Activated naive CD4-positive, alpha-beta T cell treated with anti-CD3 and anti-CD28 coated beads, Interleukin-2, amount 50 U/mL, for 24 hours (primary cell): Measurements from ENCODE around the gene ARID3C.
"Not testable (repeated sequence)": the region's sequence is repeated elsewhere in the genome, so short reads cannot be mapped to it uniquely, and the experiment has no call there.

Source experiments
- H3K27ac Mint-ChIP-seq: one replicate; pipeline ENCODE4 v1.8.0; 2021; ENCODE audit warnings: mild to moderate bottlenecking, mixed read lengths
- H3K27me3 Mint-ChIP-seq: one replicate; pipeline ENCODE4 v1.8.0; 2021; ENCODE audit warnings: mixed read lengths
- H3K36me3 Mint-ChIP-seq: one replicate; pipeline ENCODE4 v1.8.0; 2021; ENCODE audit warnings: mixed read lengths
- H3K4me1 Mint-ChIP-seq: one replicate; pipeline ENCODE4 v1.8.0; 2021; ENCODE audit warnings: mixed read lengths
- H3K4me3 Mint-ChIP-seq: one replicate; pipeline ENCODE4 v1.8.0; 2021; ENCODE audit warnings: mild to moderate bottlenecking, mixed read lengths
- H3K9me3 Mint-ChIP-seq: one replicate; pipeline ENCODE4 v1.8.0; 2021; ENCODE audit warnings: mixed read lengths

The ARID3C gene

DNA sequence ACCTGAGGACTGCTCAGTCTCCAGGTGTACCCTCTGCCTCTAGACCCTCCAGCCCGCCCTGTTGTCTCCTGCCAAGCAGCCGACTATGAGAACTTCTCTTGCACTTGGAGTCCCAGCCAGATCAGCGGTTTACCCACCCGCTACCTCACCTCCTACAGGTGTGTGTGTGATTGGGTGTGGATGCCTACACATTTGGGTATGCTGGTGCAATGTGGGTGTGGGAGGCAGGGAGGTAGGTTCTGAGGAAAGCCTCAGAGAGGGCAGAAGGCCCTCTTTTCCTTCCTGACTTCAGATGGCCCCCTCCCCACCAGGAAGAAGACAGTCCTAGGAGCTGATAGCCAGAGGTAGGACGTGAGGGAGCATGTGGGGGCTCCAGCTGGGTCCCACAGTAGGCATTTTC is 28.1 kb upstream of the ARID3C start:
- Mint-ChIP-seq H3K4me3 (no peak overlapping the region), H3K27me3 (no peaks in the 10 kb centered on the region), H3K9me3 (no peaks in the 10 kb centered on the region), H3K4me1 (peaks cover 41% of the 10 kb centered on the region), H3K36me3 (peaks cover 5% of the 10 kb centered on the region), H3K27ac (no peak overlapping the region)

DNA sequence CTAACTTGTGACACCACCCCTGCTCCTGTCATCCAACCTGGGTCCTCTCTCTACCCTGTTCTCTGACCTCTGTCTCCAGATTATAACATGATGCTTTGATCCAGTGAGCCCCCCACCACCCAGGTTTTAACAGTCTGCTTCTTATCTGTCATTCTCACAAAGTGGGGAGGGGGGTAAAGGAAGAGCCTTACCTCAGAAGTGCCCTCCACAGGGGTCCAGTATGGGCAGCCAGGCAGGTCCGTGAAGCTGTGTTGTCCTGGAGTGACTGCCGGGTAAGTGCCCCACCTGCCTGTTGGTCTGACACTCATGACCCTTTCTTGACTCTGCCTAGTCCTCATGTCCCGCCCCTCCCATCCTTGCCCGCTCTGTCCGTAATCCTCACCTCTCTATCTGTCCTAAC is 26.5 kb upstream of the ARID3C start:
- Mint-ChIP-seq H3K4me1 (peaks cover 28% of the 10 kb centered on the region), H3K4me3 (no peak overlapping the region), H3K36me3 (peaks cover 3% of the 10 kb centered on the region), H3K27me3 (no peaks in the 10 kb centered on the region), H3K9me3 (no peaks in the 10 kb centered on the region), H3K27ac (no peak overlapping the region)

DNA sequence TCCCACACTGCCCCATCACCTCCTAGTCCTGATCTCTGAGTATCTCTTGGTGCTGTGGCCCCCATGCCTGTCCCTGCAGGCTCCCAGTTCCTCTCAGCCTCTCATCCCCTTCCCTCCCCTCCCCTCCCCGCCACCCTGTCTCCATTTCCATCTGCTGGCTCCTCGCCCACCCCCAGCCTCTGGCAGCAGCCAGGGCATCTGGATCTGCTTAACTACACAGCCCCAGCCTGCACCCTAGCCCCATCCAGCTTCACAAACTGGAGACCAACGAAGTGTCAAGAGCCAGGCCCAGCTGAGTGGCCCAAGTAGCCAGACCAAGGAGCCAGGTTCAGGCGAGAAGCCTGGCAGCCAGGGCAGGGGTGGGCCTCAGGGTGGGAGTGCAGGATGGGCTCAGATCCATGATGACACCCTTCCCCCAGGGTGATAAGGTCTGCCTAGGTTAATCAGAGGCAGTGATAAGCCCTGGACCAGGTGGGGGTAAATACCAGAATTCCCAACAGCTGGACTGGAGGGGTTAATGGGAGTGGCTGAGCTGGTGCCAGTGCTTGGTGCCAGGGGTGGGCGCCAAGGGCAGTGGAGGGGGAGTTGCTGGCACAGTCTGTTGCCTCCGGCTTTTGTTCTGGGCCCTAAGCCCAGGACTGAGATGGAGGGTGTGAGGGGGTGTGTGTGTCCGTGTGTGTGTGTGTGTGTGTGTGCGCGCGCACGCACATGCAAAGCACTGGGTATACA is 25.6 kb upstream of the ARID3C start:
- no peak overlapping the region for H3K4me3 Mint-ChIP-seq
- peaks cover 3% of the 10 kb centered on the region for H3K36me3 Mint-ChIP-seq
- H3K27ac Mint-ChIP-seq: peak overlapping the region; percentile 90
- H3K27me3 Mint-ChIP-seq: no peaks in the 10 kb centered on the region
- peaks cover 29% of the 10 kb centered on the region for H3K4me1 Mint-ChIP-seq
- H3K9me3 Mint-ChIP-seq: no peaks in the 10 kb centered on the region

DNA sequence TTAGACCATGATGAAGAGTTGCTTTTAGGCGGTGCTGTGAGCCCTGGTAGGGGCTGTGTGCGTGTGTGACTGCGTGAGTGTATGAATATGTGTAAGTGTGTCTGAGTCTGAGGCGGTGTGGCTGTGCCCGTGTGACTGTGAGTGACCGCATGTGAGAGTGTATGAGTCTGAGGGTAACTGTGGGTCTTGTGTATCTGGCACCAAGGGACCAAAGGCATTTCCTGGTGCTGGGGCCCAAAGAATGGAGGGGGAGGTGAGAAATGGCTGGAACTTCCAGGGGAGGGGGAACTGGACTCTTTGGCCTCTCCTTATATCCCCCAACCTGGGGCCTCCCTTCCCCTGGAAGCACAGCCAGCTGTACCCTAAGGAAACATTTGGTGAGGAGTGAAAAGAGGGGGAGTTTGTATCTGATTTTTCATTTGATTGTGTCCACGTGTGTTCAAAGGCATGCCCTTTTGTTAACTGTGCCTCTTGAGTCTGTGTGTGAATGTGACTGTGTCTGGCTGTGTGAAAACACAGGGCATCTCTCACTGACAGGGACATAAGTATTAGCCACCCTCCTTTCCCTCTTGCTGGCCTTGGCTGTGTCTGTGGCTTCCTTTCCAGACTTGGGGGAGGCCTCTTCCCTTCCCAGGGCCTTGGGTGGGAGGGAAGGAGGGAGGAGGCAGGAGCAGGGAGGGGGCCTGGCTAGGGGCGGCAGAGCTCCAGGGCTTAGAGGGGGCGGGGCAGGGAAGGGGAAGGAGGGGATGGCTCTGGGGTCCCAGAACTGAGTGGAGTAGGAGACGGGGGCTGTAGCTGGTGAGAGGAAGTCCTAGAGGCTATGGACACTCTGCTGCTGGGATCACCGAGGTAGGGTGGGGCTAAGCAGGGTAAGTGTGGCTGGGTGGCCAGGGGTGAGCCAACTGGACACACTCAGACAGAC is 24.5 kb upstream of the ARID3C start:
- peaks cover 37% of the 10 kb centered on the region for H3K4me1 Mint-ChIP-seq
- peak overlapping the region; percentile 90 for H3K27ac Mint-ChIP-seq
- no peaks in the 10 kb centered on the region for H3K27me3 Mint-ChIP-seq
- peaks cover 5% of the 10 kb centered on the region for H3K36me3 Mint-ChIP-seq
- no peaks in the 10 kb centered on the region for H3K9me3 Mint-ChIP-seq
- no peak overlapping the region for H3K4me3 Mint-ChIP-seq

DNA sequence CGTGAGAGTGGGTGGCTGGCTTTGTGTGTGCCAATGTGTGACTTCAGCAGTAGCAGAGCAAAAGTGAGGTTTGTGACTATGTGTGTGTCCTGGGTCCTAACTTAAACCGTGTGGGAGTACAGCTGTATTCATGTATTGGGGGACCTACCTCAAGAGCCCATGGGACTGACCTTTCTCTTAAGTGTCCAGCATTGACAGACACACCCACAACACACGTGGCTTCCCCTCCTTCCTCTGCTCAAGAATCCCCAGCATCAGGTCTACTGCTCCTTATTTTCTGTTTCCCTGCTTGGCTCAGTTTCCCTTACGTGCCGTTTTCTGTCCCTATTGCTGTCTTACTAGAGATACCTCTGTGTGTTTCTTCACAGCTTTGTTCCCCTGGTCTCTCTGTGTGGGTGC is 23.7 kb upstream of the ARID3C start:
- Mint-ChIP-seq H3K9me3 (no peaks in the 10 kb centered on the region), H3K36me3 (peaks cover 9% of the 10 kb centered on the region), H3K27me3 (no peaks in the 10 kb centered on the region), H3K4me3 (no peak overlapping the region), H3K4me1 (peaks cover 45% of the 10 kb centered on the region), H3K27ac (peak overlapping the region; percentile 78)

DNA sequence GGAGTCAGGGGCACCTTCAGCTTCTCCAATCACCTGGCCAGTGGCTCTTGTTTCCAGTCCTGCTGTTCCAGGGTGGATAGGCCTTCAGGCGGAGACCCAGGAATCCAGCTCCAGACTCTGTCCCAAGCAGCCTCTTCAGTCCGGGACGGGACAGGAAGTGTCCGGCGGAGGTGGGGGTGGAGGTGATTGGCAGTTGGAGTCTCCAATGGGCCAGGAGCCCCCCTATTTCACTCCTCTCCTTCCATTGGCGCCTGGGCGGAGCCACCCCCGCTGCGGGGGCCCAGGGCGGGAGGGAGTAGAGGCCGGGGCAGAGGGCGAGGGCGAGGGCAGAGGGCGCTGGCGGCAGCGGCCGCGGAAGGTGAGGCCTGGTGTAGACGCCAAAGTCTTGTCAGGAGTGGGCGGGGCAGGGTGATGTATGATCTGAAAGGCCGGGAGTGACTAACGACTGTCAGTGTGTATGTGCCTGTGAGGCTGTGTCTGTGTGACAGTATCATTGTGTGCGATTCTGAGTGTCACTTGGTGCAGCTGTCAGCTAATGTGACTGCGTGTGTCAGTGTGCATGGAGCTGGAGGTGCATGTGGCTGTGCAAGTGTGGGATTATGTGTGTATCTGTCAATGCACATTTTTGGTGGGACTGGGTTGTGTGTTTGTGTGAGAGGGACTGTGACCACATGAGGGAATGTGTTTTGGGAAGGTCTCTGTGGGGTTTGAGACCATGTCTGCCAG is 23.2 kb upstream of the ARID3C start, which contains the start of gene IL11RA:
Gene IL11RA, plus strand, starts transcription at position 310 of the 726 bp plus-strand sequence. CDS start 3,033 bp downstream, outside the sequence.
- H3K9me3 Mint-ChIP-seq: no peaks in the 10 kb centered on the region
- peaks cover 9% of the 10 kb centered on the region for H3K36me3 Mint-ChIP-seq
- peak within 1 kb of the TSS; percentile 78 for H3K27ac Mint-ChIP-seq
- no peak within 1 kb of the TSS for H3K4me3 Mint-ChIP-seq
- peaks cover 50% of the 10 kb centered on the region for H3K4me1 Mint-ChIP-seq
- no peaks in the 10 kb centered on the region for H3K27me3 Mint-ChIP-seq

DNA sequence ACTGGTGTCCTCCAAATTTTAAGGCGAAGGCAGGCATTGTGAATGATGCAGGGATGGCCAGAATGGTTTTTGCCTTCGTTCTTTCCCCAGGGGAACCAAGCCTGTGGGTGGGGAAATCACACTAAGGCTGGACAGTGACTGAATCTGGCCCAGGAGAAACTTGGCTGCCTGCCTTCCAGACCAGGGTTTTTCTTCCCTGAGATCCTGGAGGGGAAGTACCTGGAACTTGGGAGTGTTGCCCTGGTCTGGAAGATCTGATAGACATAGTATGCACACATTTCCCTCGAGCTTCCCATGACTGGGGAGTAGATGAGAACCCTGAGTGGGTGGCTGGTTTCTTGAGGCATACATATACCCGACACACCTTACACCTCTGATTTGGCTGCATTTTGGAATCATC is 22.5 kb upstream of the ARID3C start:
- H3K4me3 Mint-ChIP-seq: no peak overlapping the region
- no peaks in the 10 kb centered on the region for H3K9me3 Mint-ChIP-seq
- H3K36me3 Mint-ChIP-seq: peaks cover 9% of the 10 kb centered on the region
- H3K4me1 Mint-ChIP-seq: peaks cover 53% of the 10 kb centered on the region
- no peaks in the 10 kb centered on the region for H3K27me3 Mint-ChIP-seq
- no peak overlapping the region for H3K27ac Mint-ChIP-seq

DNA sequence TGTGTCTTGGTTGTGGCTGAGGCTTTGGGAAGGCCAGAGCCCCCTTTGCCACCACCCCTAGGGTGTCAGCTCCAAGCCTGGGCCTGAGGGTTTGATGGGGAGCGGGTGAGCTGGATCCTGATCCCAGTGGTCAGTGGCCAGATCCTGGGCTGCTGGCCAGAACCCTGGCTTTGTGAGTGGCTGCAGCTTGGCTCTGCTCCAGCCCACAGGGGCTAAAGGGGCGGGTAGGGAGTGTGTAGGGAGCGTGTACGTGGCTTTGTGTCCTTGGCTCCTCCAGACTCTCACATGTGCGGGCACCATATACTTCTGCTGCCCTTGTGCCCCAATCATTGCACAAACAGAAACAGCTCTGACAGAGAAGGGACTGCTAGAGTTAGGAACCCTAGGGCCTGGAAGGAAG is 21.9 kb upstream of the ARID3C start:
- H3K27me3 Mint-ChIP-seq: no peaks in the 10 kb centered on the region
- H3K27ac Mint-ChIP-seq: no peak overlapping the region
- no peak overlapping the region for H3K4me3 Mint-ChIP-seq
- no peaks in the 10 kb centered on the region for H3K9me3 Mint-ChIP-seq
- H3K36me3 Mint-ChIP-seq: peaks cover 9% of the 10 kb centered on the region
- H3K4me1 Mint-ChIP-seq: peaks cover 58% of the 10 kb centered on the region

DNA sequence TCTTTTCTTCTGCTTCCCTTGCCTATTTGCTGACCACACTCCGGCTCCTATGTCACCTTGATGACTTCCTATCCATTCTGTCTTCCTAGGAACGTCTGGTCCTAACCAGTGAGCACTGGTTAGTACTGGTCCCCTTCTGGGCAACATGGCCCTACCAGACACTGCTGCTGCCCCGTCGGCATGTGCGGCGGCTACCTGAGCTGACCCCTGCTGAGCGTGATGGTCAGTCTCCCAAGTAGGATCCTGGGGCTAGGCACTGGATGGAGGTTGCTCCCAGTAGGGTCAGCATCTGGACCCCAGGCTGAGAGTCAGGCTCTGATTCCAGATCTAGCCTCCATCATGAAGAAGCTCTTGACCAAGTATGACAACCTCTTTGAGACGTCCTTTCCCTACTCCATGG is 19.8 kb upstream of the ARID3C start:
- Mint-ChIP-seq H3K4me1 (peaks cover 46% of the 10 kb centered on the region), H3K27me3 (no peaks in the 10 kb centered on the region), H3K9me3 (no peaks in the 10 kb centered on the region), H3K4me3 (peak overlapping the region; percentile 93), H3K27ac (peak overlapping the region; percentile 61), H3K36me3 (peaks cover 9% of the 10 kb centered on the region)

DNA sequence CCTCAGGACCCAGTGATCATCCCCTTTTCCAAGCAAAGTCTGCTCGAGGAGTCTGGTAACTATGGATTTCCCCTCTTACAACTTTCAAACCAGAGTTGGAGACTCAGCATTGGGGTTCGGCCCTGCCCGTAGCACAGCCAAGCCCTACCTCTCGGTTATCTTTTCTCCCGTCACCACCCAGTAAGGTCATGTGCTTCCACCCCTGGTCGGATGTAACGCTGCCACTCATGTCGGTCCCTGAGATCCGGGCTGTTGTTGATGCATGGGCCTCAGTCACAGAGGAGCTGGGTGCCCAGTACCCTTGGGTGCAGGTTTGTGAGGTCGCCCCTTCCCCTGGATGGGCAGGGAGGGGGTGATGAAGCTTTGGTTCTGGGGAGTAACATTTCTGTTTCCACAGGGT is 18.8 kb upstream of the ARID3C start:
- H3K27me3 Mint-ChIP-seq: no peaks in the 10 kb centered on the region
- peak overlapping the region; percentile 73 for H3K27ac Mint-ChIP-seq
- peak overlapping the region; percentile 93 for H3K4me3 Mint-ChIP-seq
- H3K4me1 Mint-ChIP-seq: peaks cover 37% of the 10 kb centered on the region
- peaks cover 6% of the 10 kb centered on the region for H3K36me3 Mint-ChIP-seq
- H3K9me3 Mint-ChIP-seq: no peaks in the 10 kb centered on the region

DNA sequence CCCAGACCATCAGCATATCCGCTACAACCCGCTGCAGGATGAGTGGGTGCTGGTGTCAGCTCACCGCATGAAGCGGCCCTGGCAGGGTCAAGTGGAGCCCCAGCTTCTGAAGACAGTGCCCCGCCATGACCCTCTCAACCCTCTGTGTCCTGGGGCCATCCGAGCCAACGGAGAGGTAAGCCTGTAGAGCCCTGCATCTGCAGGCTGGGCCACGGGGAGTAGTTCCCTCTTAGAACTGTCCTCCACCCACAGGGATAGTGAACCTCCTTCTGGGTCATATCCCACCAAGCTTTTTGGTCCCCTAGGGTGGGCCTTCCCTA is 18.2 kb upstream of the ARID3C start:
- Mint-ChIP-seq H3K4me3 (peak overlapping the region; percentile 93), H3K27me3 (no peaks in the 10 kb centered on the region), H3K4me1 (peaks cover 31% of the 10 kb centered on the region), H3K36me3 (peaks cover 6% of the 10 kb centered on the region), H3K9me3 (no peaks in the 10 kb centered on the region), H3K27ac (peak overlapping the region; percentile 73)

DNA sequence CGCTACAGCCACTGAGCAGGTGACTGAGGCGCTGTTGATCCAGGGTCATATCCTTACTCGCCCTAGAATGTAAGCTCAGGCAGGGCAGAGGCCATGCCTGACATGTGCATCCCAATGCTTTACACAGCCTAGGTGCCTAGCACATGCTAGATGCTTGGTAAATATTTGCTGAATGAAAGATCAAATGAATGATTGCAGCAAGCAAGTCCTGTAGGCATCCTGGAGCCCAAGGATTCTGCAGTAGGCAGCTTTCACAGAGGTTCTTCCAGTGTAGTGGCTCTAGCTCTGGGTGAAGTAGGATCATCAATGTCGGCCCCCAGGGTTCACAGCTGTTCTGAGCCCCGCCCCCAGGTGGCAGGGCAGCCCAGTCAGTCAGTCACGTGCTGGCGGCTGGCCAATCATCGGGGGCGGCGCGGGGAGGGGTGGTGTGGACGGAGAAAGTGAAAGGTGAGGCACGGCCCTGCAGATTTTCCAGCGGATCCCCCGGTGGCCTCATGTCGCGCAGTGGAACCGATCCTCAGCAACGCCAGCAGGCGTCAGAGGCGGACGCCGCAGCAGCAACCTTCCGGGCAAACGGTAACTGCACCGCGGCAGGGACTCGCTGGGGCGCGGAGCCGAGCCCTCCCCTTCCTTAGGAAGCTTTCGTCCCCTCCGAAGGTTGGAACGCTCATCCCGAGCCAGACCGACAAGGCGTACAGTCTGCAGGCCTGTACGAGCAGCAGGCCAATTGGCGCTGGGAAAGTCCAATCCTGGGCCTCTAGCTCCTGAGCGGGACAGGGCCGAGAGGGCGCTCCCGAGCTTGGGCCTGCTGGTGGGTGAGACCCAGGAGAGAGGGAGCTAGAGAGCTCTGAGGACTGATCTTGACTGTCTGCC is 17.6 kb upstream of the ARID3C start, which contains the start of gene GALT:
Gene GALT, plus strand, starts transcription at position 465 of the 873 bp plus-strand sequence. Its CDS starts 30 bp downstream, at position 495.
- Mint-ChIP-seq H3K9me3 (no peaks in the 10 kb centered on the region), H3K27ac (peak within 1 kb of the TSS; percentile 90), H3K36me3 (peaks cover 6% of the 10 kb centered on the region), H3K4me3 (peak within 1 kb of the TSS; percentile 93), H3K4me1 (peaks cover 31% of the 10 kb centered on the region), H3K27me3 (no peaks in the 10 kb centered on the region)

DNA sequence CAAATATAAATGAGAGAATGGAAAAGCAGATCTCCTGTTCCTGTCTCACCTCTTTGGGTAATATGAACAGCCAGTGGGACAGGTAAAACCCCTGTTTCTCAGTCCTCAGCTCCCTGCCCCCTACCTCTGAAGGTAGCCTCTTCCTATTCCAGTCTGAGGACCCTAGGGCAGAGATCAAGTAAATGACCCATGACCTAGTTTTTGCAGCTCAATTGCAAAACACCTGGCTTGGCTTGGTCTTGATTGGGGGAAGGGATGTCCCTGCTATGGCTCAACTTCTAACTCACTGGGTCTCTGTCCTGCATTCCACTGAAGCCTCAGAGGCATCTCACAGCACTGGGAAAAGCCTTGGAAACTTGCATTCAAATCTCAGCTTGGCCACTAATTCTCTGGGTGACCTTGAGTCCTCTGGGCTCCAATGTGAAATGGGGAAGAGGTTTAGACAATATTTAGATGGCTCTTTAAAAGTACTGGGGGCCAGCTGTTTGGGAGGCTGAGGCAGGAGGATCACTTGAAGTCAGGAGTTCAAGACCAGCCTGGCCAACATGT is 16.0 kb upstream of the ARID3C start:
- H3K27ac Mint-ChIP-seq: no peak overlapping the region
- H3K27me3 Mint-ChIP-seq: no peaks in the 10 kb centered on the region
- no peak overlapping the region for H3K4me3 Mint-ChIP-seq
- H3K36me3 Mint-ChIP-seq: peaks cover 6% of the 10 kb centered on the region
- H3K9me3 Mint-ChIP-seq: no peaks in the 10 kb centered on the region
- peaks cover 33% of the 10 kb centered on the region for H3K4me1 Mint-ChIP-seq

DNA sequence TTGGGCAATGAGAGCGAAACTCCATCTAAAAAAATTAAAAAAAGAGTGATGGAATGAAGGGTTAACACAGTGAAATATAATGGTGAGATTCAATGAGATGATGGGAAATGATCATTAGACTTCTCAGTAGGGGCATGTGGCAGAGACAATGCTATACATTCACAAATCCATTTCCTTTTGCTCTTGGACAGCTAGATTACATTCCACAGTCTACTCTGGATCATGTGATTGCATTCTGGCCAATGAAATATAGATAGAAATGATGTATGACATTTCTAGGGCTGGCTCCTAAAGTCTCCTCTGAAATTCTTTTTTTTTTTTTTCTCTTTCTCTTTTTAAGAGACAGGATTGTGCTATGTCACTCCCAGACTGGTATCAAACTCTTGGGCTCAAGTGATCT is 13.8 kb upstream of the ARID3C start:
- H3K4me1 Mint-ChIP-seq: peaks cover 30% of the 10 kb centered on the region
- no peak overlapping the region for H3K27ac Mint-ChIP-seq
- no peaks in the 10 kb centered on the region for H3K27me3 Mint-ChIP-seq
- no peak overlapping the region for H3K4me3 Mint-ChIP-seq
- no peaks in the 10 kb centered on the region for H3K36me3 Mint-ChIP-seq
- no peaks in the 10 kb centered on the region for H3K9me3 Mint-ChIP-seq

DNA sequence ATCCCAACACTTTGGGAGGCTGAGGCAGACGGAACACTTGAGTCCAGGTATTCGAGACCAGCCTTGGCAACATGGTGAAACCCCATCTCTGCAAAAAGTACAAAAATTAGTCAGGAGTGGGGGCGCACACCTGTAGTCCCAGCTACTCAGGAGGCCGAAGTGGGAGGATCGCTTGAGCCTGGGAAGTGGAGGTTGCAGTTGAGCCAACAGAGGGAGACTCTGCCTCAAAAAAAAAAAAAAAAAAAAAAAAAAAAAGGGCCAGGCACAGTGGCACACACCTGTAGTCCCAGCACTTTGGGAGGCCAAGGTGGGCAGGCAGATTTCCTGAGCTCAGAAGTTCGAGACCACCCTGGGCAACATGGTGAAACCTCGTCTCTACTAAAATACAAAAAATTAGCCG is 10.5 kb upstream of the ARID3C start:
- H3K36me3 Mint-ChIP-seq, H3K9me3 Mint-ChIP-seq, H3K27me3 Mint-ChIP-seq, H3K4me3 Mint-ChIP-seq, H3K27ac Mint-ChIP-seq: not testable (repeated sequence)
- peaks cover 37% of the 10 kb centered on the region for H3K4me1 Mint-ChIP-seq
